Liver (tissue), 9 donors: ENCODE measurements around the gene MYO18B. TPM values are rescaled to one million over a fixed set of nuclear protein-coding genes. Genes with fewer than 3 reads are reported as not detected.

Experiments
- DNase-seq: peaks from one replicate; pipeline ENCODE4 v3.0.0-alpha.2; 2017; ENCODE audit warnings: low spot score
- H3K27ac ChIP-seq, 2 donors: one replicate each; pipeline ENCODE4 v1.7.0; 2013; ENCODE audit warnings: inconsistent platforms in 2 of 2, low read length in 2 of 2, control low read depth in 1 of 2, low read depth in 1 of 2, mild to moderate bottlenecking in 1 of 2
- H3K27me3 ChIP-seq, 4 donors: one replicate each; pipeline versions ENCODE4 v1.6.1 to v1.7.0; 2013; ENCODE audit warnings: low read length in 3 of 4, inconsistent platforms in 1 of 4, mild to moderate bottlenecking in 1 of 4, moderate library complexity in 1 of 4; ENCODE audit not compliant: control insufficient read depth in 4 of 4, insufficient read depth in 4 of 4
- H3K36me3 ChIP-seq, 4 donors: one replicate each; pipeline versions ENCODE4 v1.6.1 to v1.7.0; 2013; ENCODE audit warnings: low read length in 3 of 4, mild to moderate bottlenecking in 3 of 4, low read depth in 1 of 4, moderate library complexity in 1 of 4; ENCODE audit not compliant: control insufficient read depth in 4 of 4, insufficient read depth in 3 of 4
- H3K4me1 ChIP-seq, 4 donors: one replicate each; pipeline versions ENCODE4 v1.6.1 to v1.7.0; 2013; ENCODE audit warnings: low read length in 3 of 4, mild to moderate bottlenecking in 3 of 4, moderate library complexity in 1 of 4; ENCODE audit not compliant: control insufficient read depth in 4 of 4, insufficient read depth in 4 of 4
- H3K4me3 ChIP-seq, 3 donors: one replicate each; pipeline versions ENCODE4 v1.6.1 to v1.7.0; 2013; ENCODE audit warnings: low read length in 3 of 3, control low read depth in 1 of 3, low read depth in 1 of 3, mild to moderate bottlenecking in 1 of 3
- H3K9ac ChIP-seq, 2 donors: one replicate each; pipeline ENCODE4 v1.7.0; 2013; ENCODE audit warnings: low read length in 2 of 2, mild to moderate bottlenecking in 2 of 2, moderate library complexity in 2 of 2, control low read depth in 1 of 2, low read depth in 1 of 2
- H3K9me3 ChIP-seq, 4 donors: one replicate each; pipeline versions ENCODE4 v1.6.1 to v1.7.0; 2013; ENCODE audit warnings: low read length in 3 of 4; ENCODE audit not compliant: control insufficient read depth in 4 of 4
- EGR1 ChIP-seq, 2 donors: IDR thresholded peaks; 2 replicates each; pipeline ENCODE4 v1.6.1; 2016 to 2018; ENCODE audit warnings: antibody characterized with exemption in 2 of 2, low read depth in 2 of 2
- FOXA1 ChIP-seq: IDR thresholded peaks from 2 replicates; pipeline ENCODE4 v1.6.1; 2016; ENCODE audit warnings: antibody characterized with exemption
- FOXA2 ChIP-seq: IDR thresholded peaks from 2 replicates; pipeline ENCODE4 v1.6.1; 2016; ENCODE audit warnings: antibody characterized with exemption
- GABPA ChIP-seq, 2 donors: IDR thresholded peaks in 1 of 2; conservative IDR thresholded peaks in 1 of 2; 2 replicates each; pipeline ENCODE4 v1.6.1; 2016; ENCODE audit warnings: antibody characterized with exemption in 2 of 2, mild to moderate bottlenecking in 1 of 2, moderate library complexity in 1 of 2
- HNF4A ChIP-seq, 2 donors: conservative IDR thresholded peaks; 2 replicates each; pipeline ENCODE4 v1.6.1; 2016; ENCODE audit warnings: antibody characterized with exemption in 2 of 2, mild to moderate bottlenecking in 2 of 2
- HNF4G ChIP-seq: IDR thresholded peaks from 2 replicates; pipeline ENCODE4 v1.6.1; 2016; ENCODE audit warnings: antibody characterized with exemption
- JUND ChIP-seq, 2 donors: IDR thresholded peaks; 2 replicates each; pipeline ENCODE4 v1.6.1; 2016; ENCODE audit warnings: antibody characterized with exemption in 2 of 2
- NR2F2 ChIP-seq: IDR thresholded peaks from 2 replicates; pipeline ENCODE4 v1.6.1; 2016; ENCODE audit warnings: antibody characterized with exemption
- RAD21 ChIP-seq, 2 donors: IDR thresholded peaks; 2 replicates each; pipeline ENCODE4 v1.6.1; 2016; ENCODE audit warnings: antibody characterized with exemption in 2 of 2, mild to moderate bottlenecking in 2 of 2
- RXRA ChIP-seq, 2 donors: IDR thresholded peaks; 2 replicates each; pipeline ENCODE4 v1.6.1; 2017 to 2018; ENCODE audit warnings: antibody characterized with exemption in 2 of 2, mild to moderate bottlenecking in 1 of 2
- SP1 ChIP-seq: IDR thresholded peaks from 2 replicates; pipeline ENCODE4 v1.6.1; 2018; ENCODE audit warnings: antibody characterized with exemption, mild to moderate bottlenecking
- TAF1 ChIP-seq: conservative IDR thresholded peaks from 2 replicates; pipeline ENCODE4 v1.6.1; 2016; ENCODE audit warnings: antibody characterized with exemption, mild to moderate bottlenecking
- YY1 ChIP-seq: IDR thresholded peaks from 2 replicates; pipeline ENCODE4 v1.6.1; 2016; ENCODE audit warnings: antibody characterized with exemption, mild to moderate bottlenecking
- WGBS: extraction: QIAGEN DNeasy Blood & Tissue Kit; methylation state at CpG from one replicate; pipeline ENCODE4 v1.1.7; 2013; 5-methylcytosine and 5-hydroxymethylcytosine counted together
- polyA plus RNA-seq, 2 donors: library from polyadenylated mRNA; stranded (reverse) in 1 of 2; unstranded in 1 of 2; fragments of 200-250 nt in 1 of 2; fragments of >200 nt in 1 of 2; fragmentation: Nextera tagmentation in 1 of 2; extraction: Ambion mirVana in 1 of 2; gene quantifications; one replicate each; pipeline versions ENCODE4 v1.2.1 to v1.2.3, GENCODE V29; 2013 to 2015
- total RNA-seq, 2 donors: library from RNA; depleted of rRNA; stranded (reverse); fragments of >200 nt; gene quantifications; one replicate each; pipeline ENCODE4 v1.2.3, GENCODE V29; 2014
- TF ChIP-seq, protein P1 (sequence below): fragments of 150-350 bp; IDR thresholded peaks from 2 replicates; pipeline ENCODE4 v1.5.1; 2017; ENCODE audit warnings: improper control_type of control experiment, low read depth, low read length; ENCODE audit not compliant: missing input control
- TF ChIP-seq, protein P2 (sequence below): IDR thresholded peaks from 2 replicates; pipeline ENCODE4 v1.6.1; 2016; ENCODE audit warnings: antibody characterized with exemption
- TF ChIP-seq, protein P3 (sequence below): IDR thresholded peaks from 2 replicates; pipeline ENCODE4 v1.6.1; 2016; ENCODE audit warnings: antibody characterized with exemption
- TF ChIP-seq, protein P4 (sequence below): IDR thresholded peaks from 2 replicates; pipeline ENCODE4 v1.6.1; 2016; ENCODE audit warnings: antibody characterized with exemption, mild to moderate bottlenecking
- TF ChIP-seq, protein P5 (sequence below): IDR thresholded peaks from 2 replicates; pipeline ENCODE4 v1.6.1; 2016; ENCODE audit warnings: antibody characterized with exemption
- donor health status: healthy.
- donor health status: healthy.
- donor health status: healthy.
- donor health status: healthy.
- donor health status: healthy.

Gene MYO18B
- total and polyA plus RNA-seq, 4 donors = under 0.01 to 4.2 (median 0.02) TPM; not detected in 1

DNA sequence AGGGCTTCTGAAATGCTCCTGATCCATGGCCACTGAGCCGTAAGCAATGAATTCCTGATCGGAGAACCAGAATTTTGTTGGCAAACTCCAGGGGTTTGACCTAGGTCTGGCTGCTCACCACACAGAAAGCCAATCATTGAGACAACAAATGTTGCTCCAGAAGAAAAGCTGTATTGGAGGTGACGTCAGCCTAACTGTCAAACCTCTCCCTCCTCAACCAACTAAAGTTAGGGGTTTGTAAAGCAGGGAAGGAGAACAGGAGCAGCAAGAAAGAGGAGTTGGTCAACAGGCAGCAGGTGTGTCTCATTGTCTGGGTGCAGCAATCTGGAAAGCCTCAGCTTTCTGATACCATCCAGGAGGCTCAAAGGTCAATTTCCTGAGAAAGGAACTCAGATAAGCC is 293.5 kb downstream of the MYO18B start (continued):
- TF ChIP-seq GABPA (IDR thresholded peaks at IDR 0.05 in 1 of 2, conservative IDR thresholded peaks at IDR 0.05 in 1 of 2) = no peak

DNA sequence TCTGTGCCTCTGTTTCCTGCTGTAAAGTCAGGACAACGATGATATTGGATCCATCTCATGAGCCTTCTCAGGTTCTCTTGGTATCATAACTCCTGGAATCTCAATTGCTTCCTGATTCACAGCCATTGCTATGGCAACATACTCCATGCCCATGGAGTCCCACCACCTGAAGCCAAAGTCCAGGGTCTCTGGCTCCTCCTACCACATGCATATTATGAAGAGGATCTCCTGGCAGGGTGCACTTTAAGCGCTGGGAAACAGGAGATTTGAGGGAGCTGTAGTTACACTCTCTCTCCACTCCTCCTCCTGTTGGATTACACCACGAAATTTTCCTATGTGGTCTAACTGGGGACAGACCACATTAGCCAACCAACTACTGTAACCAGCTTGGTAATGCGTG is 296.4 kb downstream of the MYO18B start:
- peaks cover 0 to 13% (median 5%) of the 10 kb centered on the region in 4 donors for H3K9me3 ChIP-seq
- 23% methylated on average over 4 of the region's 4 CpGs for WGBS
- H3K27ac ChIP-seq = no peak overlapping the region
- TF ChIP-seq TAF1 = no peak
- TF ChIP-seq, protein P1, sequence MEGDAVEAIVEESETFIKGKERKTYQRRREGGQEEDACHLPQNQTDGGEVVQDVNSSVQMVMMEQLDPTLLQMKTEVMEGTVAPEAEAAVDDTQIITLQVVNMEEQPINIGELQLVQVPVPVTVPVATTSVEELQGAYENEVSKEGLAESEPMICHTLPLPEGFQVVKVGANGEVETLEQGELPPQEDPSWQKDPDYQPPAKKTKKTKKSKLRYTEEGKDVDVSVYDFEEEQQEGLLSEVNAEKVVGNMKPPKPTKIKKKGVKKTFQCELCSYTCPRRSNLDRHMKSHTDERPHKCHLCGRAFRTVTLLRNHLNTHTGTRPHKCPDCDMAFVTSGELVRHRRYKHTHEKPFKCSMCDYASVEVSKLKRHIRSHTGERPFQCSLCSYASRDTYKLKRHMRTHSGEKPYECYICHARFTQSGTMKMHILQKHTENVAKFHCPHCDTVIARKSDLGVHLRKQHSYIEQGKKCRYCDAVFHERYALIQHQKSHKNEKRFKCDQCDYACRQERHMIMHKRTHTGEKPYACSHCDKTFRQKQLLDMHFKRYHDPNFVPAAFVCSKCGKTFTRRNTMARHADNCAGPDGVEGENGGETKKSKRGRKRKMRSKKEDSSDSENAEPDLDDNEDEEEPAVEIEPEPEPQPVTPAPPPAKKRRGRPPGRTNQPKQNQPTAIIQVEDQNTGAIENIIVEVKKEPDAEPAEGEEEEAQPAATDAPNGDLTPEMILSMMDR = no peak
- no peak for TF ChIP-seq HNF4G
- TF ChIP-seq, protein P2, sequence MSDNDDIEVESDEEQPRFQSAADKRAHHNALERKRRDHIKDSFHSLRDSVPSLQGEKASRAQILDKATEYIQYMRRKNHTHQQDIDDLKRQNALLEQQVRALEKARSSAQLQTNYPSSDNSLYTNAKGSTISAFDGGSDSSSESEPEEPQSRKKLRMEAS = no peak
- no peak for TF ChIP-seq RXRA (IDR thresholded peaks at IDR 0.05)
- no peak for TF ChIP-seq NR2F2
- TF ChIP-seq, protein P3, sequence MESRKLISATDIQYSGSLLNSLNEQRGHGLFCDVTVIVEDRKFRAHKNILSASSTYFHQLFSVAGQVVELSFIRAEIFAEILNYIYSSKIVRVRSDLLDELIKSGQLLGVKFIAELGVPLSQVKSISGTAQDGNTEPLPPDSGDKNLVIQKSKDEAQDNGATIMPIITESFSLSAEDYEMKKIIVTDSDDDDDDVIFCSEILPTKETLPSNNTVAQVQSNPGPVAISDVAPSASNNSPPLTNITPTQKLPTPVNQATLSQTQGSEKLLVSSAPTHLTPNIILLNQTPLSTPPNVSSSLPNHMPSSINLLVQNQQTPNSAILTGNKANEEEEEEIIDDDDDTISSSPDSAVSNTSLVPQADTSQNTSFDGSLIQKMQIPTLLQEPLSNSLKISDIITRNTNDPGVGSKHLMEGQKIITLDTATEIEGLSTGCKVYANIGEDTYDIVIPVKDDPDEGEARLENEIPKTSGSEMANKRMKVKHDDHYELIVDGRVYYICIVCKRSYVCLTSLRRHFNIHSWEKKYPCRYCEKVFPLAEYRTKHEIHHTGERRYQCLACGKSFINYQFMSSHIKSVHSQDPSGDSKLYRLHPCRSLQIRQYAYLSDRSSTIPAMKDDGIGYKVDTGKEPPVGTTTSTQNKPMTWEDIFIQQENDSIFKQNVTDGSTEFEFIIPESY = no peak
- no peak for TF ChIP-seq JUND (IDR thresholded peaks at IDR 0.05)
- TF ChIP-seq FOXA2 = no peak
- no peak for TF ChIP-seq YY1
- TF ChIP-seq, protein P4, sequence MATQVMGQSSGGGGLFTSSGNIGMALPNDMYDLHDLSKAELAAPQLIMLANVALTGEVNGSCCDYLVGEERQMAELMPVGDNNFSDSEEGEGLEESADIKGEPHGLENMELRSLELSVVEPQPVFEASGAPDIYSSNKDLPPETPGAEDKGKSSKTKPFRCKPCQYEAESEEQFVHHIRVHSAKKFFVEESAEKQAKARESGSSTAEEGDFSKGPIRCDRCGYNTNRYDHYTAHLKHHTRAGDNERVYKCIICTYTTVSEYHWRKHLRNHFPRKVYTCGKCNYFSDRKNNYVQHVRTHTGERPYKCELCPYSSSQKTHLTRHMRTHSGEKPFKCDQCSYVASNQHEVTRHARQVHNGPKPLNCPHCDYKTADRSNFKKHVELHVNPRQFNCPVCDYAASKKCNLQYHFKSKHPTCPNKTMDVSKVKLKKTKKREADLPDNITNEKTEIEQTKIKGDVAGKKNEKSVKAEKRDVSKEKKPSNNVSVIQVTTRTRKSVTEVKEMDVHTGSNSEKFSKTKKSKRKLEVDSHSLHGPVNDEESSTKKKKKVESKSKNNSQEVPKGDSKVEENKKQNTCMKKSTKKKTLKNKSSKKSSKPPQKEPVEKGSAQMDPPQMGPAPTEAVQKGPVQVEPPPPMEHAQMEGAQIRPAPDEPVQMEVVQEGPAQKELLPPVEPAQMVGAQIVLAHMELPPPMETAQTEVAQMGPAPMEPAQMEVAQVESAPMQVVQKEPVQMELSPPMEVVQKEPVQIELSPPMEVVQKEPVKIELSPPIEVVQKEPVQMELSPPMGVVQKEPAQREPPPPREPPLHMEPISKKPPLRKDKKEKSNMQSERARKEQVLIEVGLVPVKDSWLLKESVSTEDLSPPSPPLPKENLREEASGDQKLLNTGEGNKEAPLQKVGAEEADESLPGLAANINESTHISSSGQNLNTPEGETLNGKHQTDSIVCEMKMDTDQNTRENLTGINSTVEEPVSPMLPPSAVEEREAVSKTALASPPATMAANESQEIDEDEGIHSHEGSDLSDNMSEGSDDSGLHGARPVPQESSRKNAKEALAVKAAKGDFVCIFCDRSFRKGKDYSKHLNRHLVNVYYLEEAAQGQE = no peak
- no peak for TF ChIP-seq GABPA (IDR thresholded peaks at IDR 0.05 in 1 of 2, conservative IDR thresholded peaks at IDR 0.05 in 1 of 2)
- TF ChIP-seq FOXA1 = no peak
- no peak for TF ChIP-seq SP1
- no peak overlapping the region for H3K4me3 ChIP-seq
- no peak for DNase-seq
- no peak overlapping the region for H3K9ac ChIP-seq
- no peaks in the 10 kb centered on the region for H3K4me1 ChIP-seq
- H3K27me3 ChIP-seq = no peaks in the 10 kb centered on the region
- no peaks in the 10 kb centered on the region for H3K36me3 ChIP-seq

DNA sequence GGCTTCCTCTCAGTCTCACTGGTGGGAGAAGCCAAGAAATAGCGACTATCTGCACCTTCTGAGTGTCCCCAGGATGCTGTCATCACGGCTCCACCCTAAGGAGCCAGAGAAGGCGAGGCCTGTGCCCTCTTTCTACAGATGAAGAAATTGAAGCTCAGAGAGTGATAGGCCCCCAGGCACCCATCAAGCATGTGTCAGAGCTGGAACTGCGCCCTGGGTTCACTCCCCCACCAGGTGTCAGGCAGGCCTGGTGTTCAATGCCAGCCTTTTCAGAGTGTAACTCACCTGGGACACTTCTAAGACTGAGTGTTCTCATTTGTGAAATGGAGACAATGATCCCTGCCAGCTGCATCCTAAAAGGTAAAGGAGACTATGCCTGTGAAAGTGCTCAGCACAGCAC is 299.9 kb downstream of the MYO18B start:
- H3K9me3 ChIP-seq = peaks cover 0 to 3% (median 0%) of the 10 kb centered on the region in 4 donors
- 76% methylated on average over 4 of the region's 4 CpGs for WGBS
- no peaks in the 10 kb centered on the region for H3K36me3 ChIP-seq
- no peak overlapping the region for H3K4me3 ChIP-seq
- H3K27ac ChIP-seq = no peak overlapping the region
- no peak for TF ChIP-seq HNF4G
- TF ChIP-seq RAD21 (IDR thresholded peaks at IDR 0.05) = no peak
- TF ChIP-seq EGR1 (IDR thresholded peaks at IDR 0.05; ENCODE audit: low read depth in 2 of 2) = no peak
- TF ChIP-seq HNF4A (conservative IDR thresholded peaks at IDR 0.05) = no peak
- TF ChIP-seq, protein P5, sequence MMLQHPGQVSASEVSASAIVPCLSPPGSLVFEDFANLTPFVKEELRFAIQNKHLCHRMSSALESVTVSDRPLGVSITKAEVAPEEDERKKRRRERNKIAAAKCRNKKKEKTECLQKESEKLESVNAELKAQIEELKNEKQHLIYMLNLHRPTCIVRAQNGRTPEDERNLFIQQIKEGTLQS = no peak
- TF ChIP-seq, protein P2 = no peak
- TF ChIP-seq SP1 = no peak
- no peak for DNase-seq
- no peak overlapping the region for H3K9ac ChIP-seq
- peaks cover 0 to 2% (median 0%) of the 10 kb centered on the region in 4 donors for H3K27me3 ChIP-seq
- no peaks in the 10 kb centered on the region for H3K4me1 ChIP-seq
